NCI-H1694 treated with DMSO at 0.1 percent for 48 hours (cell line): Measurements from ENCODE around the gene EFHD2.
A peak's percentile ranks its signal among the peaks of the same experiment; 100 is the strongest.
"Not testable (repeated sequence)": the region's sequence is repeated elsewhere in the genome, so short reads cannot be mapped to it uniquely, and the experiment has no call there.

Source experiments
- DNase-seq: peaks from one replicate; lab custom pipeline; 2025; lab: John Stamatoyannopoulos, UW

EFHD2 gene

DNA sequence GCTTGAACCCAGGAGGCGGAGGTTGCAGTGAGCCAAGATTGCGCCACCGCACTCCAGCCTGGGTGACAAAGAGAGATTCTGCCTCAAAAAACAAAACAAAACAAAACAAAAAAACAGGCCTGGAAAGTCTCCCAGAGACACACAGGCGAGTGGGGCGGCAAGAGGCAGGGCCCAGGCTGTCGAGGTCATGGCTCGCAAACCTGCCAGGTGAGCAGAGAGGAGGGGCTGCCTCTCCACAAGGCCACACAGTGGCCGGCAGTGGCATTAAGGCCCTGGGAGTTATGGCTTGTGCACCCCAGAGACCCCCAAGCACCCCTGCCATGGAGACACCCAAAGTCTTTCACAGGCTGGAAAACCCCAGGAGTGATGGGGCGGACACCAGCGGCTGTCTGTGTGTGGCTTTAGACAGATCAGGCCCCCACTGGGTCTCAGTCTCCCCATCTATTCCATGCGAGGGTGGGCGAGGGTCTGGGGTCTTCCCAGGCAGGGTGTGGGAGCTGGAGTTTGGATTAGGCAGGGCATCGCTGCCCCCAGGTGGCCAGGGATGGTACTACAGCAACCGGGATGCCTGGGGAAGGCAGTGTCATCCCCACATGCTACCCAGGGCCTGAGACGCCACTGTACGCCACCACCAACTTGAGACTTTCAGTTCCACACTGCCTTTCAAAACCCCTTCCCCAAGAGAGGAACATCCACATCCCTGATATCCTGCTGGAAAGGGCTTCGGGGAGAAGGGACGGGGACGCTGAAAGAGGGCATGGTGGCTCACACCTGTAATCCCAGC is 21.3 kb downstream of the EFHD2 start:
- peak; percentile 22 for DNase-seq

GRCh38 chr1:15431571-15431948 is 21.9 kb downstream of the EFHD2 start:
- DNase-seq, result no peak

DNA sequence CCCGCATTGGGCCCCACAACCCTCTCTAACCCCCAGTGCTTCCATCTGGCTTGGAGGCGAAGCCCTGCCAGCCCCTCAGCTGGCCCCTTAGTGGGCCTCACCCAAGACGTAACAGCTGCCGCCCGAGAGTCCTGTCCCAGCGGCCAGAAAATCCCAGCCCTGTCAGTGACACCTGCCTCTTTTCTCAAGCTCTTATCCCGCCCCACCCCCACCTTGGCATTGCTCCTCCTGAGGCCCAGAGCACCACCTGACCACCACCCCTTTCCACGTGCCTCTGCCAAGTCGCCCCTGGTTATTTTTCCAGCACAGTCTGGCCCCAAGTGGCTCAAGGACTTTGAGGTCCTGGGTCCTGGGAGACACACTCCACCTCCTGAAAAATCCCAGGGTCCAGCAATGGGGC is 22.6 kb downstream of the EFHD2 start:
- DNase-seq, result no peak

DNA sequence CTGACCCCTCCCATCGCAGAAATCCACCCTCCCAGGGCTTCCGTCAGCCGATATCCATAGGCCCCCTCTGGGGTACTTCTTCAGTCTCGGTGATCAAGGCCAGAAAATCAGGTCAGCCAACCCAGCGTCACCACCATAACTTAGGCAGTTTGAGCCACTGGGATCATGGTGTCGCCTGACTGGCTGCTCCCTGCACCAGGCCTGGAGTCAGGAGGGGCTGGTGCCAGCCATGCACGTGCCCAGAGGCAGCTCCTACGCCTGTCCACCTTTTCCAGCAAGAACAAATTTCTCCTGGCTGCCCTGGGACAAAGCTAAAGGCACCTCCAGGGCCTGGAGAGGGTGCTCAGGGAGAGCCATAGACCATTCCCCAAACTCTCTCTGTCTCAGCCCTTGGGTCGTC is 23.8 kb downstream of the EFHD2 start:
- DNase-seq, result no peak

- DNase-seq, result not testable (repeated sequence)
Measured at GRCh38 chr1:15434739-15435138, 25.1 kb downstream of the EFHD2 start.

- no peak for DNase-seq
Measured at GRCh38 chr1:15435239-15436077, 25.8 kb downstream of the EFHD2 start.

GRCh38 chr1:15436881-15437442 is 27.3 kb downstream of the EFHD2 start:
- DNase-seq, result no peak

GRCh38 chr1:15439325-15439724 is 29.6 kb downstream of the EFHD2 start:
- no peak for DNase-seq

DNA sequence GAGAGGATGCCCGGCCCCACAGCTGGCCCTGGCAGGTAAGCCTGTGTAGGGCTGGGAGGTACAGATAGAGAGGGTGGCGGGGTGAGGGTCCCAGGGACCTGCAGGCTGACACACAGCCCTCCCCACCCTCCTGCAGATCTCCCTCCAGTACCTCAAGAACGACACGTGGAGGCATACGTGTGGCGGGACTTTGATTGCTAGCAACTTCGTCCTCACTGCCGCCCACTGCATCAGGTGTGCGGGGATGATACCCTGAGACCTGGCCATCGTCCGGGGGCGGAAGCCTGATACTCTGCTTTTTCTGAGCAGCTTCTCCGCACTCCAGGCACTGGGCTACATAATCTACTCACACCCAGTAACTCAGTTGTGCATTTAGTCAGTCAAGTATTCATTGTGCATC is 30.7 kb downstream of the EFHD2 start:
- DNase-seq, result no peak

GRCh38 chr1:15441247-15441646 is 31.6 kb downstream of the EFHD2 start:
- DNase-seq, result no peak

DNA sequence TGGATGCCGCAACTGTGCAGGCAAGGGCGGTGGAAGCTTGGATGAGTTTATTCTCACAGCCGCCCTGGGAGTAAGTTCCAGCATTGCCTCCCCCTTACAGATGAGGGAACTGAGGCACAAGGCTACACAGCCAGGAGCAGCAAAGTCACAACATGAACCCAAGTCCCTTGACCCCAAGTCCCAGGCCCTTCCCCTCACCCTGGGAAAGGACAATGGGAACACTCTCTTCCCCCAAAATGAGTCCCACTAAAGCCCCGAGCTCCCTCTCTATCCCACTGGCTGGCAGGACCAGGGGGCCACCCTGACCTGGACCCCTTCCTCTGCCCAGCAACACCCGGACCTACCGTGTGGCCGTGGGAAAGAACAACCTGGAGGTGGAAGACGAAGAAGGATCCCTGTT is 32.4 kb downstream of the EFHD2 start:
- no peak for DNase-seq

DNA sequence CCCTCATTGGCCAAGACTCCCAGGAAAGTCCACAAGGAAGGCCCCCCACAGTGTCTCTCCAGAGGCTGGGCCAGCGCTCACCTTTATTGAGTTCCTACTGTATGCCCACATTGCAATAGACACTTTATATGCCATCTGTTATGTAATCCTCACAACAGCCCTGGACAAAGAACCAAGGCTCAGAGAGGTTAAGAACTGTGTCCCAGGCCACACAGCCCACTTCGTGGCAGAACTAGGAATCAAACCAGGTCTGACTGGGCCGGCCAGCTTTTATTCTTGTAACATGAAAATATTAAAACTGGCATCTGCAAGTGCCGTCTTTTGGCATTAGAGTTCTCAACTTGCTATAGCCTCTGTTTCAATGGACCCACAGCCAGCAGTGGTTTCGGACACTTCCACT is 33.1 kb downstream of the EFHD2 start:
- no peak for DNase-seq

DNA sequence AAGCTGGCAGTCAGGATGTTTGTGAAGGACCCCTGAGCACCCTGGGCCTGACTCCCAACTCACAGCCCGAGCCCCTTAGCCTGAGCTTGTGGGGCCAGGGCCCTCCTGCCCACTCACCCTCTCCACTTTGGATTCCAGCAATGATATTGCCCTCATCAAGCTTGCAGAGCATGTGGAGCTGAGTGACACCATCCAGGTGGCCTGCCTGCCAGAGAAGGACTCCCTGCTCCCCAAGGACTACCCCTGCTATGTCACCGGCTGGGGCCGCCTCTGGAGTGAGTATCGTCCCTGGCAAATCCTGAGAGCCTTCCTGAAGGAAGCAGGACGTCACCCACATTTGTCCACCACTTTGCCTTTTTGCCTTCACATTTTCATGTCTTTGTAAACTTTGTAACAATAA is 33.6 kb downstream of the EFHD2 start:
- no peak for DNase-seq

- no peak for DNase-seq
Measured at GRCh38 chr1:15444468-15445389, 35.0 kb downstream of the EFHD2 start.

- DNase-seq, result no peak
Measured at GRCh38 chr1:15445390-15446122, 35.9 kb downstream of the EFHD2 start.

DNA sequence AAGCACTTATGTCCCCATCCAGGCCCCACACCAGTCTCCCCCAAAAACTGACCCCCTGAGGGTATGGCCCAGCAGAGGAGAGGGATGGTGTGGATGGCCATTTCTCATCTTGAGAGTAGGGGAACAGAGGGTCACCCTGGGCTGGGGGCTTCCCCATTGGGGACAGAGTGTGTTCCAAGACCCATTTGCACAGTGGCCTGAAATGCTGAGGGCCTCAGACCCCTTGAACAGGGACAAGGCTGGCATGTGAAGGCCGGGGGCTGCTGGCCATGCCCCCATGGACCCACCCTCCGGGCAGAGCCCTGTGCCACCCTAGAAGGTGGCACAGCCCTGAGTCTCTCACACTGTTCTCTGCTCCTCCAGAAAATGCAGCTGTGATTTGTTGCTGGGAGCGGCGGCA is 36.5 kb downstream of the EFHD2 start:
- no peak for DNase-seq

GRCh38 chr1:15448877-15449462 is 39.3 kb downstream of the EFHD2 start:
- DNase-seq, result no peak

- no peak for DNase-seq
Measured at GRCh38 chr1:15449567-15449966, 39.9 kb downstream of the EFHD2 start.

DNA sequence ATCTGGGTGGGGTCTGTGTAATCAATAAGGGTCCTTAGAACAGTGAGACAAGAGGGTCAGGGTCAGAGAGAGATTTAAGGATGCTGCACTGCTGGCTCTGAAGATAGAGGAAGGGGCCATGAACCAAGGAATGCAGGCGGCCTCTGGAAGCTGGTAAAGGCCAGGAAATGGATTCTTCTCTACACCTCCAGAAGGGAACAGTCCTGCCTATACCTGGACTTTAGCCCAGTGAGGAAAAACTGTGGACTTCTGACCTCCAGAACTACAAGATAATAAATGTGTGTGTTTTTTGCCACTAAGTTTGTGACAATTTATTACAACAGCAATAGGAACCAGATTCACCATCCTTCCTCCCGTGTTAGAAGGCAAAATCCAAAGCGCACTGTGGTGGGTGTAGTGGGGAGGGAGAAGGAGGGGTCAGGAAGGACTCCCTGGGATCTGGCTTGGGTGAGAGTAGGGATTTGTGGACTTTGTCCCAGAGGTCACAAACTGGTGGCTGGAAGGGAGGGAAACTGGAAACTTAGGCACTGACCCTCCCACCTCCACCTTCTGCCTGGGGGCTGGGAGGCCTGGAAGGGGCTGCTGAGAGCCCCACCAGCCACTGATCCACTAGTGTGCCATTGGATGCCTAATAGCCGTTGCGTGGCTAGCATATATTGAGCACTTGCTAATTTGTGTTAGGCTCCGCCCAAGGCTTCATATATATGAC is 41.5 kb downstream of the EFHD2 start:
- no peak for DNase-seq

DNA sequence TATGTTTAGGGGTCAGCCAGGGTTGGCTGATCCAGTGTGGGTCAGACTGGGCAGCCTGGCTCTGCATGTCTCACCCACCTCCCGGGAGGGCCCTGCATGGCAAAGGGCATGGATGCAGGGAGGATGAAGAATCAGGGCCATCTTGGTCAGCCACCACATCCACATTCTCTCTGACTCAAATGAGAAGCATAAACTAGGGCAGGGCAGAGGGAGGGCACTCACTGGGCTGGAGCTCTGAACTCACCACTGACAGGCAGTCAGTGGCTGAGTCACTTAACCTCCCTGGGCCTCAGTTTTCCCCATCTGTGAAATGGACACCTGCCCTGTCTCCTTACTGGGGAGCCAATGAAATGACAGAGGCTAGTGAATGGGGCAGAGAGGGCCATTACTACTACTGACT is 42.5 kb downstream of the EFHD2 start:
- no peak for DNase-seq
